Breast epithelium (tissue), 3 donors: Measurements from ENCODE around the gene RAVER2.

Source experiments
- POLR2A ChIP-seq: fragments of 450-650 bp; IDR thresholded peaks from one replicate; pipeline ENCODE4 v1.6.1; 2016; ENCODE audit warnings: antibody characterized with exemption, mild to moderate bottlenecking, moderate library complexity
- POLR2AphosphoS5 ChIP-seq, 3 donors: sonication (generic); formaldehyde crosslinking; IDR thresholded peaks; one replicate each; pipeline ENCODE4 v1.6.1; 2017; ENCODE audit warnings: antibody characterized with exemption in 3 of 3
- TF ChIP-seq, protein P1 (sequence below), 3 donors: fragments of 450-650 bp; IDR thresholded peaks; one replicate each; pipeline ENCODE4 v1.5.1; 2016 to 2017; ENCODE audit warnings: antibody characterized with exemption in 3 of 3, mild to moderate bottlenecking in 3 of 3, moderate library complexity in 3 of 3

DNA sequence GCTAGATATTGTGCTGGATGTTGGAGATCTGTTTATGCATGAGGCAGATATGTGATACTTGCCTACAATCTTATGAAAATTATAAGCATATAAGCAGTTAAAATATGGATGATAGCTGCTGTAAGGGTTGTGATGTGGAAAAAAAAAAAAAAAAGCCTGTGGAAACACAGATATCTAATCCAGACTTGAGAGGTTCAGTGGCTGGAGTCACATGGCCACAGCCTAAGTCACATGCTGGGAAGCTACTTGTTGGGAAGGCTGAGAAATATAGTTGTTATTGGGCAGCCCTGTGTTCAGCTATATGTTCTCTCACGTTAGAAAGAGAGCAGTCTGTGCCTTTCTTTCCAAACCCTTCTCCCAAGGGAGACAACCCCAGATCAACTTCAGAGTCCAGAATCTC, 15.1 kb downstream of the RAVER2 start:
- TF ChIP-seq, protein P1, sequence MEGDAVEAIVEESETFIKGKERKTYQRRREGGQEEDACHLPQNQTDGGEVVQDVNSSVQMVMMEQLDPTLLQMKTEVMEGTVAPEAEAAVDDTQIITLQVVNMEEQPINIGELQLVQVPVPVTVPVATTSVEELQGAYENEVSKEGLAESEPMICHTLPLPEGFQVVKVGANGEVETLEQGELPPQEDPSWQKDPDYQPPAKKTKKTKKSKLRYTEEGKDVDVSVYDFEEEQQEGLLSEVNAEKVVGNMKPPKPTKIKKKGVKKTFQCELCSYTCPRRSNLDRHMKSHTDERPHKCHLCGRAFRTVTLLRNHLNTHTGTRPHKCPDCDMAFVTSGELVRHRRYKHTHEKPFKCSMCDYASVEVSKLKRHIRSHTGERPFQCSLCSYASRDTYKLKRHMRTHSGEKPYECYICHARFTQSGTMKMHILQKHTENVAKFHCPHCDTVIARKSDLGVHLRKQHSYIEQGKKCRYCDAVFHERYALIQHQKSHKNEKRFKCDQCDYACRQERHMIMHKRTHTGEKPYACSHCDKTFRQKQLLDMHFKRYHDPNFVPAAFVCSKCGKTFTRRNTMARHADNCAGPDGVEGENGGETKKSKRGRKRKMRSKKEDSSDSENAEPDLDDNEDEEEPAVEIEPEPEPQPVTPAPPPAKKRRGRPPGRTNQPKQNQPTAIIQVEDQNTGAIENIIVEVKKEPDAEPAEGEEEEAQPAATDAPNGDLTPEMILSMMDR (IDR thresholded peaks at IDR 0.05), result no peak
- TF ChIP-seq POLR2A (no peak), POLR2AphosphoS5 (IDR thresholded peaks at IDR 0.05) (no peak)
